Progenitor cell of endocrine pancreas (in vitro differentiated cells): ENCODE data around the gene PRL. TPM values are rescaled to one million over a fixed set of nuclear protein-coding genes. Genes with fewer than 3 reads are reported as not detected.

Source experiments
- DNase-seq: peaks from one replicate; pipeline ENCODE4 v3.0.0; 2021; ENCODE audit warnings: low spot score; ENCODE audit not compliant: unreplicated experiment
- H3K27ac Mint-ChIP-seq: 2 replicates; pipeline ENCODE4 v1.8.0; 2021; ENCODE audit warnings: mild to moderate bottlenecking, moderate library complexity, mixed read lengths
- H3K27me3 Mint-ChIP-seq: 2 replicates; pipeline ENCODE4 v1.8.0; 2021; ENCODE audit warnings: mixed read lengths
- H3K36me3 Mint-ChIP-seq: 2 replicates; pipeline ENCODE4 v1.8.0; 2022; ENCODE audit warnings: mixed read lengths; ENCODE audit not compliant: insufficient read depth
- H3K4me1 Mint-ChIP-seq: 2 replicates; pipeline ENCODE4 v1.8.0; 2021; ENCODE audit warnings: low read depth, mixed read lengths
- H3K4me3 Mint-ChIP-seq: 2 replicates; pipeline ENCODE4 v1.8.0; 2021; ENCODE audit warnings: low read depth, mild to moderate bottlenecking, moderate library complexity, mixed read lengths
- H3K9me3 Mint-ChIP-seq: 2 replicates; pipeline ENCODE4 v1.8.0; 2021; ENCODE audit warnings: low read depth, mixed read lengths
- CTCF ChIP-seq: fragments of 200-600 bp; sonication (generic); IDR thresholded peaks from one replicate; pipeline ENCODE4 v1.5.0; 2021; ENCODE audit warnings: antibody characterized with exemption, mild to moderate bottlenecking; ENCODE audit not compliant: unreplicated experiment
- total RNA-seq: library from RNA; stranded (reverse); gene quantifications from 2 replicates; pipeline ENCODE4 v1.2.1, GENCODE V29; 2021

The PRL gene
- total RNA-seq, 1 donor from 2014 or later: not detected

GRCh38 chr6:22237526-22237925 lies 59.3 kb downstream of the PRL start:
- TF ChIP-seq CTCF: no peak

More at GRCh38 chr6:22237526-22237925, 59.3 kb downstream of the PRL start:
- Mint-ChIP-seq H3K4me3 (no peak overlapping the region), H3K4me1 (no peaks in the 10 kb centered on the region), H3K27me3 (no peaks in the 10 kb centered on the region), H3K36me3 (peaks cover 5% of the 10 kb centered on the region), H3K27ac (no peak overlapping the region), H3K9me3 (peaks cover 12% of the 10 kb centered on the region)
- no peak for DNase-seq
